Measurements from ENCODE around the gene HARBI1.

The HARBI1 gene

DNA sequence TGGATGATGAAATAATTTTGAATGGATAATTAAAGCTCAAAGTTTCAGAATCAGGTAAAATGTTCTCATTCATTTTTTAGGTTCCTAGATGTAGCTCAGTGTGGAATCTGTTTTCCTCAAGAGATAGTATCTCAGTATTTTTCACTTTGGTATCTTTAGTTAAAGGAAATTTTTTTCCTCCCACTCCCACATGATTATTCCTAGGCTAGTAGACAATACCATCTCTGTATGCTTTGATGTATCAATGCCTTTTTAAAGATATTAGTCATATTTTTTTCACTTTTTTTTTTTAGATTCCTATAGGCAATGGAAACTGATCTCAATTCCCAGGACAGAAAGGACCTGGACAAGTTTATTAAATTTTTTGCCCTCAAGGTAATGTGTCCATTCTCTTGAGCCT lies 27.0 kb upstream of the HARBI1 start:
- ChIA-PET CTCF (interaction anchor here (0.9 to 2.2 kb wide), 5 partner anchors 11 to 115 kb away, joined by 3 to 7 read pairs (median 4); partner anchors contain the start of gene ATG13), POLR2A (no interaction called here)
- DNase-seq (ENCODE audit: extremely low spot score) = no peak
- TF ChIP-seq, protein P1, sequence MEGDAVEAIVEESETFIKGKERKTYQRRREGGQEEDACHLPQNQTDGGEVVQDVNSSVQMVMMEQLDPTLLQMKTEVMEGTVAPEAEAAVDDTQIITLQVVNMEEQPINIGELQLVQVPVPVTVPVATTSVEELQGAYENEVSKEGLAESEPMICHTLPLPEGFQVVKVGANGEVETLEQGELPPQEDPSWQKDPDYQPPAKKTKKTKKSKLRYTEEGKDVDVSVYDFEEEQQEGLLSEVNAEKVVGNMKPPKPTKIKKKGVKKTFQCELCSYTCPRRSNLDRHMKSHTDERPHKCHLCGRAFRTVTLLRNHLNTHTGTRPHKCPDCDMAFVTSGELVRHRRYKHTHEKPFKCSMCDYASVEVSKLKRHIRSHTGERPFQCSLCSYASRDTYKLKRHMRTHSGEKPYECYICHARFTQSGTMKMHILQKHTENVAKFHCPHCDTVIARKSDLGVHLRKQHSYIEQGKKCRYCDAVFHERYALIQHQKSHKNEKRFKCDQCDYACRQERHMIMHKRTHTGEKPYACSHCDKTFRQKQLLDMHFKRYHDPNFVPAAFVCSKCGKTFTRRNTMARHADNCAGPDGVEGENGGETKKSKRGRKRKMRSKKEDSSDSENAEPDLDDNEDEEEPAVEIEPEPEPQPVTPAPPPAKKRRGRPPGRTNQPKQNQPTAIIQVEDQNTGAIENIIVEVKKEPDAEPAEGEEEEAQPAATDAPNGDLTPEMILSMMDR (IDR thresholded peaks at IDR 0.05; ENCODE audit: control extremely low read depth, extremely low read depth, low read depth, missing control alignments) = no peak

DNA sequence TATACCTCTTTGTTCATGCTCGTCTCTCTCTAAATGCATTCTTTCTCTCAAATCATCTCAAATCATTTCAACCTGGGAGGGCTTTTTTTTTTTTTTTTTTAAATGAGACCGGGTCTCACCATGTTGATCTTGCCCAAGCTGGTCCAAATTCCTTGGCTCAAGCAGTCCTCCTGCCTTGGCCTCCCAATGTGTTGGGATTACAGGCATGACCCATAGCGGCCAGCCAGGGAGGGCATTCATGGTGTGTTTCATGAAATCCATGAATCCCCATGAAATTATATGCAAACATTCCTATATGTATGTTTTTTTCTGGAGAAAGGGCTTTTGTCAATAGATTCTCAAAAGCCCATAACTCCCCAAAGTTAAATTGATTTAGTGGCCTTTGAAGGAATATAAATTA lies 26.5 kb upstream of the HARBI1 start:
- POLR2A ChIA-PET = no interaction called here
- CTCF ChIA-PET = interaction anchor here (0.9 to 2.0 kb wide), 3 partner anchors 10 to 20 kb away, joined by 3 to 5 read pairs (median 4); no protein-coding TSS in a partner anchor
- TF ChIP-seq, protein P1 (IDR thresholded peaks at IDR 0.05; ENCODE audit: control extremely low read depth, extremely low read depth, low read depth, missing control alignments) = no peak
- no peak for DNase-seq (ENCODE audit: extremely low spot score)

DNA sequence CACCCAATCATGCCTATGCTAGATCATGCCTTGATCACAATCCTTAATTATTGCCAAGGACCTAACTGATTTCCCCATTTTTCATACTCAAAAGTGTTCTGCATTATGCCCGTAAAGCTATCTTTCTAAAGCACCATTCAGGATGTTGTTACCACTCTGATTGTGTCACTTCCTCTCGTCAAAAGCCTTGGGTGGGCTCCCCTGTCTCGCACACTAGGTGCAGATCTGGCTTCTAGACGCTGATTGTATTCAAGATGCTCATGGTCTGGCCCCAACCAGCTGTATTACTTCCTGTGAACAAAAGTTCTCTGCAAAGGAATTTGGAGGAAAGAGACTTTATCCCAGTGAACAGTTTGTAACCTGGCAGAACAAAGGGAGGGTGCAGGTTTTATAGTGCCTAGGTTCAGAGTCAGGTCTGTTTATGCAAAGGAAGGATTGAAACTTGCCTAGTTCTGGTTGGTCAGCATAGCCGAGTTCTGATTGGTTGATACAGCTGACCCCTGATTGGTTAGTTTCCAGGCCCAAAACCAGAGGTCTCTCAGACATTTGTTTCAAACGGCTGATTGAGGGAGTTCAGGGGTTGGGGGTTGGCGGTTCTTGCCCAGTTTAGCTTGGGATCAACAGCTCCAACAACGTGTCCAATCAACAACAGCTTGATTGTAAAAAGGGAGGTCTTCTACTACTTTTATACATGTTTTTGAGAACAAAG lies 25.8 kb upstream of the HARBI1 start:
- TF ChIP-seq, protein P1 (IDR thresholded peaks at IDR 0.05; ENCODE audit: control extremely low read depth, extremely low read depth, low read depth, missing control alignments) = no peak
- CTCF ChIA-PET = interaction anchor here (1.0 to 2.0 kb wide), 5 partner anchors 10 to 165 kb away, joined by 3 to 5 read pairs (median 4); no protein-coding TSS in a partner anchor
- POLR2A ChIA-PET = no interaction called here
- DNase-seq (ENCODE audit: extremely low spot score) = no peak

DNA sequence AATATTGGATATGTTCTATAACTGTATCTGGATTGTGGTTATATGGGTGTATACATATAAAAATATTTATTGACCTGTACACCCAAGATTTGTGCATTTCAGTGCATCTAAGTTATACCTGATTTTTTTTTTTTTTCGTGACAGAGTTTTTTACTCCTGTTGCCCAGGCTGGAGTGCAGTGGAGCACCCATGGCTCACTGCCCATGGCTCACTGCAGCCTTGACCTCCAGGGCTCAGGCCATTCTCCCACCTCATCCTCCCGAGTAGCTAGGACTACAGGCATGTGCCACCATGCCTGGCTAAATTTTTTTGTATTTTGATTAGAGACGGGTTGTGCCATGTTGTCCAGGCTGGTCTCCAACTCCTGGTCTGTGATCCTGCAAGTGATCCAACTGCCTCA lies 24.6 kb upstream of the HARBI1 start:
- CTCF ChIA-PET = interaction anchor here (0.7 to 3.1 kb wide), 3 partner anchors 10 to 891 kb away, joined by 3 to 13 read pairs (median 3); no protein-coding TSS in a partner anchor
- no peak for DNase-seq (ENCODE audit: extremely low spot score)
- POLR2A ChIA-PET = no interaction called here
- TF ChIP-seq, protein P1 (IDR thresholded peaks at IDR 0.05; ENCODE audit: control extremely low read depth, extremely low read depth, low read depth, missing control alignments) = no peak

DNA sequence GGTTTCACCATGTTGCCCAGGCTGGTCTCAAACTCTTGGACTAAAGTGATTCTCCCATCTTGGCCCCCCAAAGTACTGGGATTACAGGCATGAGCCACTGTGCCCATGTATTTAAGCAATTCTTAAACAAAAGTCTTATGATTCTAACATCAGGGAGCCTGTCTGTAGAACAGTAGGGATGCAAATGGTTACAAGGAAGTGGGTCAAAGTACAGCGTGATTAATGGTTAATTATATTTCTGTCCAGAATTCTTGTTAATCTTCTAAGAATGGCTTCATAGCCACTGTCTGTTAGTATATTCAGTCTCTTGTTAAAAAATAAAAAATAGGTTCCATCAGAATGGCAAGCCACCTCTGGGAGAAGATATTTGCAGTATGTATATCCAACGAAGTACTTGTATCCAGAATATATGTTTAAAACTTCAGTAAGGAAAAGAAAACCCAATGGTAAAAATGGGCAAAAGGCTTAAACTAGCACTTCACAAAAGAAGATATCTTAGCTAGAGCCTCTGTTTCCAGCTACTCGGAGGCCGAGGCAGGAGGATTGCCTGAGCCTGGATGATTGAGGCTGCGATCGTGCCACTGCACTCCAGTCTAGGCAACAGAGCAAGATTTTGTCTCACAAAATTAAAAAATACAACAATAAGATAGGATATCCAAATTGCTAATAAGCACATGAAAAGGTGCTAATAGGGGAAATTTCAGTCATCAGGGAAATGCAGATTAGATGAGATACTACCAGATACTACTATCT lies 23.2 kb upstream of the HARBI1 start:
- TF ChIP-seq, protein P1 (IDR thresholded peaks at IDR 0.05; ENCODE audit: control extremely low read depth, extremely low read depth, low read depth, missing control alignments) = no peak
- no peak for DNase-seq (ENCODE audit: extremely low spot score)
- ChIA-PET POLR2A (no interaction called here), CTCF (interaction anchor here (1.5 to 3.1 kb wide), 3 partner anchors 12 to 60 kb away, joined by 4 to 13 read pairs (median 5); partner anchors contain the start of genes ARHGAP1 and ZNF408)

DNA sequence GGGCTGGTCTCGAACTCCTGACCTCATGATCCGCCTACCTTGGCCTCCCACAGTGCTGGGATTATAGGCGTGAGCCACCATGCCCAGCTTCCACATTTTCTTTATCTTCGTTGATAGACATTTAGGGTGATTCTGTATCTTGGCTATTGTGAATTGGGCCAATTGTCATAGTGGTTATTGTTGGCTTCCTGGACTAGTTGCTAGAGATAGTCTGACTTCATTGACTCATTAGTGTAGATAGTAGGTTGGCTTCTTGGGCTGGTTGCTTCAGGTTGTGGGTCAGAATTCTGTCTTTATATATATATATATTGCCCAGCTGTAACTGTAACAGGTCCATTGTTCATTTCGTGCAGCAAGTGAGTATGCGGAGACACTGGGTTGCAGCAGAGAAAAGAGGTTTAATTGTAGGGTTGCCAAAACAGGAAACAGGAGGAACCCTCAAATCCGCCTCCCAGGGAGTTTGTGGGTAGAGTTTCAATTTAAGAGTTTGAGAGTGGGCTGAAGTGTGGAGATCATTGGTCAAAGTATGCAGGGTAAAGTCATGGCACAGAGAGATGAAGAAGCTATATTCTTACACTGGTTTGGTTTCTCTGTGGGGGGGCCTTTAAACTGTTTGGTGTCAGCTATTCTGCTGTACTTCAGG lies 22.3 kb upstream of the HARBI1 start:
- CTCF ChIA-PET = interaction anchor here (1.5 to 3.1 kb wide), 3 partner anchors 13 to 61 kb away, joined by 4 to 13 read pairs (median 5); partner anchors contain the start of genes ARHGAP1 and ZNF408
- POLR2A ChIA-PET = no interaction called here
- TF ChIP-seq, protein P1 (IDR thresholded peaks at IDR 0.05; ENCODE audit: control extremely low read depth, extremely low read depth, low read depth, missing control alignments) = no peak
- no peak for DNase-seq (ENCODE audit: extremely low spot score)
